Body of pancreas (tissue), 4 donors: ENCODE measurements around the gene NKAPL. TPM values are rescaled to one million over a fixed set of nuclear protein-coding genes. Genes with fewer than 3 reads are reported as not detected.
A peak's percentile ranks its signal among the peaks of the same experiment; 100 is the strongest.

Experiments
- ATAC-seq: fragments of 150-250 bp; one replicate; pipeline ENCODE4 v1.9.1; 2016
- DNase-seq, 4 donors: peaks; one replicate each; pipeline ENCODE4 v3.0.0-alpha.2; 2019
- H3K27ac ChIP-seq, 4 donors: fragments of 200-600 bp; sonication (generic); 1 replicate in 3 of 4; 2 replicates in 1 of 4; pipeline versions ENCODE4 v1.5.1 to v1.6.1; 2016 to 2019; ENCODE audit warnings: mild to moderate bottlenecking in 1 of 4, mixed read lengths in 1 of 4, moderate library complexity in 1 of 4
- H3K27me3 ChIP-seq, 2 donors: fragments of 200-600 bp; sonication (generic); one replicate each; pipeline ENCODE4 v1.6.0; 2016; ENCODE audit warnings: mild to moderate bottlenecking in 1 of 2
- H3K36me3 ChIP-seq, 2 donors: fragments of 200-600 bp; sonication (generic); replicated peaks in 1 of 2; 2 replicates each; pipeline ENCODE4 v1.5.1; 2016; ENCODE audit warnings: low read depth in 2 of 2; ENCODE audit not compliant: insufficient read depth in 1 of 2
- H3K4me1 ChIP-seq: fragments of 200-600 bp; sonication (generic); one replicate; pipeline ENCODE4 v1.6.0; 2016
- H3K4me3 ChIP-seq, 2 donors: fragments of 200-600 bp; sonication (generic); 1 replicate in 1 of 2; 2 replicates in 1 of 2; pipeline ENCODE4 v1.5.1; 2016 to 2019
- H3K9me3 ChIP-seq, 3 donors: fragments of 200-600 bp; sonication (generic); 1 replicate in 2 of 3; 2 replicates in 1 of 3; pipeline ENCODE4 v1.5.1; 2016
- POLR2A ChIP-seq, 3 donors: fragments of 450-650 bp; IDR thresholded peaks; one replicate each; pipeline ENCODE4 v1.6.1; 2016; ENCODE audit warnings: antibody characterized with exemption in 3 of 3, mild to moderate bottlenecking in 2 of 3
- WGBS, 2 donors: methylation state at CpG; one replicate each; pipeline ENCODE4 v1.1.5; 2017; 5-methylcytosine and 5-hydroxymethylcytosine counted together
- intact Hi-C: fragments of 100-400 bp; cut with DNase I; formaldehyde crosslinking; loops from one replicate; pipeline ENCODE4 v1.15.1; 2023
- total RNA-seq, 2 donors: library from RNA; depleted of rRNA; stranded (reverse); fragments of >200 nt; gene quantifications; one replicate each; pipeline ENCODE4 v1.1.0, GENCODE V29; 2016
- TF ChIP-seq, protein P1 (sequence below), 7 experiments: fragments of 450-650 bp in 4 of 7; fragments of 200-600 bp in 3 of 7; sonication (generic) in 3 of 7; IDR thresholded peaks; one replicate each; pipeline ENCODE4 v1.5.1; 2016 to 2019; ENCODE audit warnings: antibody characterized with exemption in 7 of 7

The NKAPL gene
- total RNA-seq, 2 donors from 2014 or later: 0.52 TPM; not detected in 1

- Histone ChIP-seq H3K4me1 (peaks cover 17% of the 10 kb centered on the region), H3K27me3 (no peaks in the 10 kb centered on the region), H3K9me3 (no peaks in the 10 kb centered on the region), H3K27ac (no peak overlapping the region), H3K4me3 (no peak overlapping the region), H3K36me3 (no peaks in the 10 kb centered on the region)
- TF ChIP-seq POLR2A (IDR thresholded peaks at IDR 0.05): no peak
- TF ChIP-seq, protein P1, sequence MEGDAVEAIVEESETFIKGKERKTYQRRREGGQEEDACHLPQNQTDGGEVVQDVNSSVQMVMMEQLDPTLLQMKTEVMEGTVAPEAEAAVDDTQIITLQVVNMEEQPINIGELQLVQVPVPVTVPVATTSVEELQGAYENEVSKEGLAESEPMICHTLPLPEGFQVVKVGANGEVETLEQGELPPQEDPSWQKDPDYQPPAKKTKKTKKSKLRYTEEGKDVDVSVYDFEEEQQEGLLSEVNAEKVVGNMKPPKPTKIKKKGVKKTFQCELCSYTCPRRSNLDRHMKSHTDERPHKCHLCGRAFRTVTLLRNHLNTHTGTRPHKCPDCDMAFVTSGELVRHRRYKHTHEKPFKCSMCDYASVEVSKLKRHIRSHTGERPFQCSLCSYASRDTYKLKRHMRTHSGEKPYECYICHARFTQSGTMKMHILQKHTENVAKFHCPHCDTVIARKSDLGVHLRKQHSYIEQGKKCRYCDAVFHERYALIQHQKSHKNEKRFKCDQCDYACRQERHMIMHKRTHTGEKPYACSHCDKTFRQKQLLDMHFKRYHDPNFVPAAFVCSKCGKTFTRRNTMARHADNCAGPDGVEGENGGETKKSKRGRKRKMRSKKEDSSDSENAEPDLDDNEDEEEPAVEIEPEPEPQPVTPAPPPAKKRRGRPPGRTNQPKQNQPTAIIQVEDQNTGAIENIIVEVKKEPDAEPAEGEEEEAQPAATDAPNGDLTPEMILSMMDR (IDR thresholded peaks at IDR 0.05): no peak
- intact Hi-C loops: no loop called here
- DNase-seq (no peak), ATAC-seq (no peak)
- 33 to 34% methylated on average over 6 of the region's 6 CpGs for WGBS, 2 donors
Observed at GRCh38 chr6:28220257-28221133, 38.6 kb upstream of the NKAPL start.

- no peak for DNase-seq
- Histone ChIP-seq H3K27ac (peak overlapping the region in 2 of 4 donors; percentile 34 to 80), H3K4me3 (peak overlapping the region in 1 of 2 donors; percentile 86), H3K36me3 (peaks cover 0 to 14% of the 10 kb centered on the region in 2 donors), H3K9me3 (no peaks in the 10 kb centered on the region), H3K4me1 (peaks cover 16% of the 10 kb centered on the region), H3K27me3 (no peaks in the 10 kb centered on the region)
- no peak for ATAC-seq
- no peak for TF ChIP-seq POLR2A (IDR thresholded peaks at IDR 0.05)
- TF ChIP-seq, protein P1 (IDR thresholded peaks at IDR 0.05): no peak
- intact Hi-C loops: no loop called here
- 53 to 55% methylated on average over 9 of the region's 9 CpGs for WGBS, 2 donors
Observed at GRCh38 chr6:28224131-28225055, 34.7 kb upstream of the NKAPL start.

DNA sequence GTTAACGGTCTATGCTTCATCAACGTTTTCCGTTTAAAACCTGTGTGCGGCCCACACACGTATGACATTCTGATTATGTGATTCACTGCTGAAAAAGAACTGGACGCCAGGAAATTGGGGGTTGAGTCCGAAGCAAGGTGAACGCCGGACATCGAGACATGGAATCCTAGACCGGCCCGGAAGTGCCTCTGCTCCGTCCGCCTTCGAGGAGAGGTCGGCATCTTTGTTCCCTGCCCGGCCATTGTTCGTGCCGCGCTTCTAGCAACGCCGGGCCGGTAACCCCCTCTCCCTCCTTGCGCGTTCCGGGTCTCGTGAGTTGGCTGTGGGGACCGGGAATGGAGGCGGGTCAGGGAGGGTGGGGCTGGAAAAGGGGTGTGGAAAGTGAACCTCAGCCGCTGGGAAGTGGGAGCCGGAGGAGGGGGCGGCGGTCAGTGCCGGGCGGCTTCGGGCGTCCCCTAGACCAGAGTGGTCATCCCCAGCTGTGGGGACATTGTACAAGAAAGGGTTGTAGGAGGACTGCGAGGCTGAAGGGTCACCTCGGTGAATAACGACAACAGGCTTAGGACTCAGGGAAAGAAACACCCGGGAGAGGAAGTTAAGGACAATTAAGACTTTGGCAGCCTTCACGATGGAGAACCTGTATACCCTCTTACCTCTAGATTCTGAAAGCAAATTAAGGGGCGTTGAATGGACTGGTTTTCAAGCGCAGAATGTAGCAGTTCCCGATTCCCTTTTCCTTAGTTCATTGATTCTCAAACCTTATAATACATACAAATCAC lies 33.9 kb upstream of the NKAPL start, which contains the start of gene ZSCAN9:
TSS of gene ZSCAN9 (plus strand) at position 220 of the 779 bp plus-strand sequence. CDS start 1,810 bp downstream, outside the sequence.
- peaks cover 15% of the 10 kb centered on the region for H3K4me1 ChIP-seq
- WGBS, 2 donors: 0 to 1% methylated on average over 35 to 45 of the region's 45 CpGs
- DNase-seq: peak; percentile 87 to 92 (median 88)
- no peaks in the 10 kb centered on the region for H3K27me3 ChIP-seq
- intact Hi-C loops: no loop called here
- peak within 1 kb of the TSS; percentile 47 to 86 for H3K4me3 ChIP-seq
- no peaks in the 10 kb centered on the region for H3K9me3 ChIP-seq
- peaks cover 0 to 14% of the 10 kb centered on the region in 2 donors for H3K36me3 ChIP-seq
- peak within 1 kb of the TSS in 3 of 4 donors; percentile 34 to 80 (median 60) for H3K27ac ChIP-seq
- TF ChIP-seq POLR2A (IDR thresholded peaks at IDR 0.05): peak in 2 of 3 donors; percentile 42 to 58
- TF ChIP-seq, protein P1 (IDR thresholded peaks at IDR 0.05): no peak
- peak; percentile 99 for ATAC-seq

GRCh38 chr6:28226460-28226859 lies 32.6 kb upstream of the NKAPL start:
- no peak for ATAC-seq
- no peaks in the 10 kb centered on the region for H3K9me3 ChIP-seq
- WGBS, 2 donors: 93 to 97% methylated on average over 2 of the region's 2 CpGs
- no peak overlapping the region for H3K27ac ChIP-seq
- no peak for TF ChIP-seq POLR2A (IDR thresholded peaks at IDR 0.05)
- TF ChIP-seq, protein P1 (IDR thresholded peaks at IDR 0.05): no peak
- H3K36me3 ChIP-seq: peaks cover 0 to 17% of the 10 kb centered on the region in 2 donors
- intact Hi-C loops: no loop called here
- H3K4me3 ChIP-seq: no peak overlapping the region
- no peak for DNase-seq
- no peaks in the 10 kb centered on the region for H3K27me3 ChIP-seq
- H3K4me1 ChIP-seq: peaks cover 15% of the 10 kb centered on the region
